Esophagus squamous epithelium (tissue), 5 donors: ENCODE data around the gene TESMIN. TPM values are rescaled to one million over a fixed set of nuclear protein-coding genes. Genes with fewer than 3 reads are reported as not detected.

Experiments
- DNase-seq: peaks from one replicate; lab custom pipeline; 2025; lab: John Stamatoyannopoulos, UW
- H3K27ac ChIP-seq, 4 donors: fragments of 200-600 bp; sonication (generic); one replicate each; pipeline ENCODE4 v1.5.1; 2016 to 2019; ENCODE audit warnings: mild to moderate bottlenecking in 1 of 4
- H3K27me3 ChIP-seq, 4 donors: fragments of 200-600 bp; sonication (generic); 1 replicate in 3 of 4; 2 replicates in 1 of 4; pipeline versions ENCODE4 v1.5.1 to v1.6.0; 2017 to 2021; ENCODE audit warnings: antibody characterized with exemption in 1 of 4
- H3K36me3 ChIP-seq, 3 donors: fragments of 200-600 bp; sonication (generic); one replicate each; pipeline ENCODE4 v1.5.1; 2016 to 2019
- H3K4me1 ChIP-seq, 3 donors: fragments of 200-600 bp; sonication (generic); one replicate each; pipeline ENCODE4 v1.5.1; 2017 to 2019
- H3K4me3 ChIP-seq, 4 donors: fragments of 200-600 bp; sonication (generic); 1 replicate in 3 of 4; 2 replicates in 1 of 4; pipeline ENCODE4 v1.5.1; 2016 to 2019; ENCODE audit warnings: mild to moderate bottlenecking in 2 of 4, moderate library complexity in 1 of 4
- H3K9me3 ChIP-seq, 3 donors: fragments of 200-600 bp; sonication (generic); one replicate each; pipeline ENCODE4 v1.5.1; 2016 to 2019
- CTCF ChIP-seq, 6 experiments: fragments of 450-650 bp in 4 of 6; fragments of 200-600 bp in 2 of 6; sonication (generic) in 2 of 6; IDR thresholded peaks; one replicate each; pipeline ENCODE4 v1.5.1; 2016 to 2019; ENCODE audit warnings: antibody characterized with exemption in 6 of 6, mild to moderate bottlenecking in 4 of 6, moderate library complexity in 4 of 6
- POLR2A ChIP-seq, 4 donors: fragments of 450-650 bp; IDR thresholded peaks; one replicate each; pipeline ENCODE4 v1.6.1; 2017; ENCODE audit warnings: antibody characterized with exemption in 4 of 4, mild to moderate bottlenecking in 4 of 4, moderate library complexity in 3 of 4
- WGBS, 2 donors: methylation state at CpG; one replicate each; pipeline ENCODE4 v1.1.5; 2018; 5-methylcytosine and 5-hydroxymethylcytosine counted together
- intact Hi-C: fragments of 100-400 bp; cut with DNase I; formaldehyde crosslinking; loops from one replicate; pipeline ENCODE4 v1.15.0; 2022
- total RNA-seq, 4 donors: library from RNA; depleted of rRNA; stranded (reverse); fragments of >200 nt; gene quantifications; one replicate each; pipeline ENCODE4 v1.1.0, GENCODE V29; 2016
- donor health status: DM: yes; HTN: yes; CAD: no.

Gene TESMIN
- total RNA-seq, 4 donors from 2014 or later: 3.1 to 5.3 (median 4.4) TPM

- Histone ChIP-seq H3K4me3 (no peak overlapping the region), H3K36me3 (peaks cover 0 to 21% (median 0%) of the 10 kb centered on the region in 3 donors), H3K4me1 (peaks cover 5 to 23% (median 18%) of the 10 kb centered on the region in 3 donors), H3K27ac (no peak overlapping the region), H3K9me3 (no peaks in the 10 kb centered on the region), H3K27me3 (no peaks in the 10 kb centered on the region)
- intact Hi-C loops: no loop called here
- no peak for DNase-seq
- WGBS, 2 donors: 87 to 92% methylated on average over 2 of the region's 2 CpGs
- TF ChIP-seq CTCF (IDR thresholded peaks at IDR 0.05): no peak
- TF ChIP-seq POLR2A (IDR thresholded peaks at IDR 0.05): no peak
These were observed 3.3 kb downstream of the TESMIN start for GRCh38 chr11:68748061-68748460.

- intact Hi-C loops: no loop called here
- Histone ChIP-seq H3K4me3 (no peak overlapping the region), H3K27ac (no peak overlapping the region), H3K36me3 (peaks cover 0 to 21% (median 0%) of the 10 kb centered on the region in 3 donors), H3K27me3 (no peaks in the 10 kb centered on the region), H3K4me1 (no peaks in the 10 kb centered on the region), H3K9me3 (no peaks in the 10 kb centered on the region)
- 95 to 97% methylated on average over 2 to 3 of the region's 3 CpGs for WGBS, 2 donors
- DNase-seq: no peak
- TF ChIP-seq POLR2A (IDR thresholded peaks at IDR 0.05): no peak
- no peak for TF ChIP-seq CTCF (IDR thresholded peaks at IDR 0.05)
These were observed 7.8 kb downstream of the TESMIN start for GRCh38 chr11:68743539-68743938.

GRCh38 chr11:68741463-68741862, 9.9 kb downstream of the TESMIN start:
- H3K27me3 ChIP-seq: no peaks in the 10 kb centered on the region
- peaks cover 0 to 21% (median 0%) of the 10 kb centered on the region in 3 donors for H3K36me3 ChIP-seq
- H3K4me1 ChIP-seq: no peaks in the 10 kb centered on the region
- no peak overlapping the region for H3K4me3 ChIP-seq
- no peak for DNase-seq
- WGBS, 2 donors: 82 to 87% methylated on average over 6 to 7 of the region's 7 CpGs
- intact Hi-C loops: no loop called here
- H3K9me3 ChIP-seq: no peaks in the 10 kb centered on the region
- no peak overlapping the region for H3K27ac ChIP-seq
- TF ChIP-seq POLR2A (IDR thresholded peaks at IDR 0.05) (no peak), CTCF (IDR thresholded peaks at IDR 0.05) (no peak)

GRCh38 chr11:68735646-68736045, 15.7 kb downstream of the TESMIN start:
- Histone ChIP-seq H3K36me3 (peaks cover 0 to 6% (median 0%) of the 10 kb centered on the region in 3 donors), H3K27me3 (no peaks in the 10 kb centered on the region), H3K4me3 (no peak overlapping the region), H3K9me3 (no peaks in the 10 kb centered on the region), H3K27ac (no peak overlapping the region), H3K4me1 (no peaks in the 10 kb centered on the region)
- no peak for DNase-seq
- intact Hi-C loops: no loop called here
- no peak for TF ChIP-seq CTCF (IDR thresholded peaks at IDR 0.05)
- no peak for TF ChIP-seq POLR2A (IDR thresholded peaks at IDR 0.05)
- 77 to 82% methylated on average over 6 of the region's 6 CpGs for WGBS, 2 donors

GRCh38 chr11:68735125-68735524, 16.2 kb downstream of the TESMIN start:
- intact Hi-C loops: no loop called here
- TF ChIP-seq POLR2A (IDR thresholded peaks at IDR 0.05): no peak
- no peak for TF ChIP-seq CTCF (IDR thresholded peaks at IDR 0.05)

More at GRCh38 chr11:68735125-68735524, 16.2 kb downstream of the TESMIN start:
- Histone ChIP-seq H3K36me3 (peaks cover 0 to 6% (median 0%) of the 10 kb centered on the region in 3 donors), H3K4me3 (no peak overlapping the region), H3K27me3 (no peaks in the 10 kb centered on the region), H3K9me3 (no peaks in the 10 kb centered on the region), H3K27ac (no peak overlapping the region), H3K4me1 (no peaks in the 10 kb centered on the region)
- WGBS, 2 donors: 69 to 90% methylated on average over 2 to 4 of the region's 6 CpGs
- DNase-seq: no peak
